Renal cortex interstitium (tissue), 11 donors: Measurements from ENCODE around the gene STAT4. TPM values are rescaled to one million over a fixed set of nuclear protein-coding genes. Genes with fewer than 3 reads are reported as not detected.

Experiments
- DNase-seq, 11 donors: peaks; one replicate each; pipeline ENCODE4 v3.0.0-alpha.2; 2013; ENCODE audit warnings: low read depth in 9 of 11, low spot score in 4 of 11; ENCODE audit errors: extremely low read depth in 1 of 11
- polyA plus RNA-seq, 3 donors: library from polyadenylated mRNA; unstranded; fragments of 120-200 nt; gene quantifications; one replicate each; pipeline ENCODE4 v1.2.1, GENCODE V29; 2013; ENCODE audit not compliant: insufficient read length in 3 of 3

The STAT4 gene
- polyA plus RNA-seq, 3 donors = 7.6 to 11.5 (median 10.1) TPM

GRCh38 chr2:191059308-191059707 lies 91.5 kb downstream of the STAT4 start:
- DNase-seq = no peak

GRCh38 chr2:191056228-191056627 lies 94.6 kb downstream of the STAT4 start:
- DNase-seq = no peak

- no peak for DNase-seq
Observed at GRCh38 chr2:191053256-191053655, 97.5 kb downstream of the STAT4 start.

GRCh38 chr2:191051825-191052778 lies 98.7 kb downstream of the STAT4 start:
- peak in 10 of 11 donors; percentile 34 to 63 (median 44) for DNase-seq

GRCh38 chr2:191051177-191051576 lies 99.6 kb downstream of the STAT4 start:
- no peak for DNase-seq

- no peak for DNase-seq
Observed at GRCh38 chr2:191050640-191050987, 100.2 kb downstream of the STAT4 start.

GRCh38 chr2:191049728-191050639 lies 100.8 kb downstream of the STAT4 start:
- peak in 2 of 11 donors; percentile 24 to 35 for DNase-seq

GRCh38 chr2:191048073-191048472 lies 102.7 kb downstream of the STAT4 start:
- DNase-seq = no peak

GRCh38 chr2:191045141-191045540 lies 105.7 kb downstream of the STAT4 start:
- DNase-seq = no peak

GRCh38 chr2:191043438-191043837 lies 107.4 kb downstream of the STAT4 start:
- no peak for DNase-seq

GRCh38 chr2:191041418-191042161 lies 109.2 kb downstream of the STAT4 start:
- DNase-seq = no peak

GRCh38 chr2:191039616-191040015 lies 111.2 kb downstream of the STAT4 start:
- DNase-seq = no peak

GRCh38 chr2:191038741-191039140 lies 112.1 kb downstream of the STAT4 start:
- DNase-seq = no peak

- DNase-seq = no peak
Observed at GRCh38 chr2:191038241-191038725, 112.5 kb downstream of the STAT4 start.

GRCh38 chr2:191037351-191037750 lies 113.4 kb downstream of the STAT4 start:
- DNase-seq = no peak

- no peak for DNase-seq
Observed at GRCh38 chr2:191036363-191036762, 114.4 kb downstream of the STAT4 start.

GRCh38 chr2:191032588-191033429 lies 118.0 kb downstream of the STAT4 start:
- DNase-seq = no peak

GRCh38 chr2:191031256-191031655 lies 119.5 kb downstream of the STAT4 start:
- no peak for DNase-seq
